ENCODE measurements around the gene IRF2BP2.

GRCh38 chr1:234593109-234593508 lies 16.9 kb downstream of the IRF2BP2 start:
- no peak for TF ChIP-seq CTCF (conservative IDR thresholded peaks at IDR 0.05; ENCODE audit: low read depth, low read length)
- TF ChIP-seq EZH2 (IDR thresholded peaks at IDR 0.05; ENCODE audit: low read length, unreplicated experiment), result no peak
- TF ChIP-seq EZH2phosphoT487 (IDR thresholded peaks at IDR 0.05; ENCODE audit: borderline replicate concordance, low read length), result no peak

Measured in PC-3 (cell line).